ENCODE data around the gene BDP1.
"Not testable (repeated sequence)": the region's sequence is repeated elsewhere in the genome, so short reads cannot be mapped to it uniquely, and the experiment has no call there.

The BDP1 gene, protein sequence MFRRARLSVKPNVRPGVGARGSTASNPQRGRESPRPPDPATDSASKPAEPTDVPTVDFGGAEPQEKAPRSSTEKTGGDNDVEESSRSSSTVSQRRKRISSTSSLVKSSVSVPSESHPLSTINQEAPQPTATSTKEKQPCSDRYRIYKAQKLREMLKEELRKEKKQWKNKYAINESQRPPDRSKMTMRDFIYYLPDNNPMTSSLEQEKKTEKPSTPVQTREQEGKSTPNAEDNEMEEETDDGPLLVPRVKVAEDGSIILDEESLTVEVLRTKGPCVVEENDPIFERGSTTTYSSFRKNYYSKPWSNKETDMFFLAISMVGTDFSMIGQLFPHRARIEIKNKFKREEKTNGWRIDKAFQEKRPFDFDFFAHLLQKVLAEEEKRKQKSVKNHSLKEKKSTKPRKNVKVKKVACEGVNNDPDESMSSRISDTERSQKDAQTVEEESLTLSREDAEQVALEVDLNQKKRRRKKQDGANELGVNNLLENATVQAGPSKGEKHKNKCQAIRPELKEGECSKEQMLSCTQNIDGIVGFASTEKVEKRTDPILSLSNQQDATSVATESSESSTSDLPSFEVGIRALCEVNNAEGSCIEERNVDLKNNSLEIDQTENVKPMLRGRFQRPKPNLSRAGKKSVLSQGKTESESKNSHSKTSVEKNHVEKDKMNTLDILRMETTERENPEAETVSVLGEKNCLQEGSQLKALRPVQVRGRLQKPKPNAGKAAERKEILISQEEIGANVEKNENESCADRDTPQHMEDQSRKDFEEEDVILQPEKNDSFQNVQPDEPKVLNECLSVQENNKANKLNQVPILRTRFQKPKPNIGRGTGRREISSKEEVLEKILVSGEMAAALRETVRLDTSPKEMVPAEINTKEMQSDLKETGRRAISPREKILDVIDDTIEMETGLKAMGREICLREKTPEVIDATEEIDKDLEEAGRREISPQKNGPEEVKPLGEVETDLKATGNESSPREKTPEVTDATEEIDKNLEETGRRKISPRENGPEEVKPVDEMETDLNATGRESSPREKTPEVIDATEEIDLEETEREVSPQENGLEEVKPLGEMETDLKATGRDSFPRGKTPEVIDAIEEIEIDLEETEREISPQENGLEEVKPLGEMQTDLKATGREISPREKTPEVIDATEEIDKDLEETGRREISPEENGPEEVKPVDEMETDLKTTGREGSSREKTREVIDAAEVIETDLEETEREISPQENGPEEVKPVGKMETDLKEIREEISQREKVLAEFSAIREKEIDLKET (N-terminal part only)

DNA sequence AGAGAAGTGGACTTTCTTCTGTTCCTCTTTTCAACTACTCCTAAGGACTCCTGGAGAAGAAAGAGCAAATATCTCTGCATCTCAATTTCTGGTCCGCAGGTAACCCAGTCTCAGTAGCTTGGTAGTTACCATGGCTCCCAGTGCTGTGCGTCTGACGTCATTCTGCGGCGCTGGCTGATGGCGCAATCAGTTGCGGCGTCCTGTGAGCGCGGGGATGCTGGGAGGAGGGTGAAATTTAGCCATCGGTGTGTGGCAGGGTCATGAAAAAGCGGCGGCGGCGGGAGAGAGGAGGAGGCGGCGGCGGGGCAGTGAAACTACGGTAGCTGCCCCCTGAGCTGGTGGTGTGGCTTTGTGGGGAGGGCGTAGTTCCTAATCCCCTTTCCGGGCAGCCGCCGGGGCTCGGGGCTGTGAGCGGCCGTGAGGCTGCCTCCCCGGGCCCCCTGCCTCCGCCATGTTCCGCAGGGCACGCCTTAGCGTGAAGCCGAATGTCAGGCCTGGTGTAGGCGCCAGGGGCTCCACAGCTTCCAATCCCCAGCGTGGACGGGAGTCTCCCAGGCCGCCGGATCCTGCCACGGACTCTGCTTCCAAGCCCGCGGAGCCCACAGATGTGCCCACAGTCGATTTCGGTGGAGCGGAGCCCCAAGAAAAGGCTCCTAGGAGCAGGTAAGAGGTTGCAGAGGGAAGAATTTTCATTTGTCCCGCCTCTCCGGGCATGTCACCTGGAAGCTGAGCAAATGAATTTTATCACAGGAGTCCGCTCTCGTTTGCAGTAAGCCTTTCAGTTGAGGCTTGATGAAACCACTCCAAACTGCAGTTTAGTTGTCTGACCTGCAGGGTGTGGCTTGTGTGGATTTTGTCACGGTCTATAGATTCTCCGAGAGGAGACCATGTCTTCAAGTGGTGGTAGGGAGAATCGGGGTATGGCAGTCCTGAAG lies at the start of gene BDP1:
Gene BDP1, plus strand, starts transcription at position 225 of the 935 bp plus-strand sequence. Its CDS starts 227 bp downstream, at position 452.
- in situ Hi-C loops (cut with MboI; ENCODE audit: low sequenced_read_pairs) = no loop called here

DNA sequence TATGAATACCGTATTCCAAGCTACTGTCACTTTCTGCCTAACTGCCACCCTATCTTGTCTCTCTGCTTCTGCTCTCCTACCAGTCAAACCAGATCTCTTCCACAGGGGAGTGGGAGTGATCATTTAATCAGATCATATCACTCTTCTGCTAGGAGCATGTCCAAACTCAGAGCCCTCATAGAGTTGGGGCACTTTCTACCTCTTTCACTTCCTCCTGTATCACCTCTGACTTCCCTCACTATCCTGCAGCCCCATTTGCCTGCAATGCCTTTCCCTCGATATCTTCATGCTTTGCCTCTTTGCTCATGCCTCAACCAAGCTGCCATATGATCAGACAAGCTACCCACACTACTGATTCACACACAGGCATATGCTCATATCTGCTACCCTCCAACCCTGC lies 45.4 kb upstream of the BDP1 start:
- in situ Hi-C loops (cut with MboI; ENCODE audit: low sequenced_read_pairs) = not testable (repeated sequence)

DNA sequence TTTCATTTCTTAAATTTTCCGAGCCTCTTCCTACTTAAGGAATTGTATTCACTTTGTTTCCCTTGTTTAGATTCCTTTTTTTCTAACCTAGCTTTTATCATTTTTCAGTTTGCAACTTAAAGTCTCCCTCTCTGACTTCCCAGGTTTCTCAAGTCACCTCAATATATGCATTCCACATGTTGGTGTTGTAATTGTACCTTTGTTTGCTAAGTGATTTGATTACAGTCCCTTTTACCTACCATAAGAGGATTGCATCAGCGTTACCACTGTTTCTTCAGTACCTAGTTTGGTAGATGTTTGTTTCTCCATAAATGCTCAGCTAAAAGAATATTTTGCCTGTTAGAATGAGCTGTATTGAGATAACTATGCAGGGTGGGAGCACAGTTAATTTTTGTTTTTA lies 39.8 kb upstream of the BDP1 start:
- in situ Hi-C loops (cut with MboI; ENCODE audit: low sequenced_read_pairs) = not testable (repeated sequence)

DNA sequence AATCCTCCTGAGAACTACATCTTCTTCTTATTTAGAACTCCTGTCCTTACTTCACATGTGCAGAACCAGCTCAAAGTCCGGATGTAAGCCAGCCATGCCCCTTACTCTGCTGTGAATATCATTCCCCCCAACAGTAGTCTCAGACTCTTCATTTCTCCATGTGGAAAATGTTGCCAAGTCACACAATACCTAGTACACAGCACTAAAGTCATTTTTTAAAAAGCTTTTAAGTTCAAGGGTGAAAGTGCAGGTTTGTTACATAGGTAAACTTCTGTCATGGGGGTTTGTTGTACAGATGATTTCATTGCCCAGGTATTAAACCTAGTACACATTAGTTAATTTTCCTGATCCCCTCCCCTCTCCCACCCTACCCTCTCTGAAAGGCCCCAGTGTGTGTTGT lies 37.4 kb upstream of the BDP1 start:
- in situ Hi-C loops (cut with MboI; ENCODE audit: low sequenced_read_pairs) = not testable (repeated sequence)

DNA sequence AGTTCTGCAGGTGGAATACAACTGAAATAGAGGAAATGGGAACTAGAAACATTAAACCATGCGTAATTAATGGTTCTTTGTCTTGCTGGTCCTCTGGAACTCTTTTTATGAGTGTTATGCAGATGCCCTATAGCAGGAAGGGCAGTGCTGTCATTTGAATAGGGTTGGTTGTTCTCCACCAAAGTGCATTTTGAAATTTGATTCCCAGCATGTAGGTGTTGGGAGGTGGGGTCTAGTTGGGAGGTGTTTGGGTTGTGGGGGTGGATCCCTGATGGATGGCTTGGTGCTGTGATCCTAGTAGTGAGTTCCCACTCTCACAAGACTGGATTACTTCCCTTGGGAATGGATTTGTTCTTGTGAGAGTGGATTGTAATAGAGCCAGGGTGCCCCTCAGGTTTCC lies 34.2 kb upstream of the BDP1 start:
- in situ Hi-C loops (cut with MboI; ENCODE audit: low sequenced_read_pairs) = not testable (repeated sequence)

DNA sequence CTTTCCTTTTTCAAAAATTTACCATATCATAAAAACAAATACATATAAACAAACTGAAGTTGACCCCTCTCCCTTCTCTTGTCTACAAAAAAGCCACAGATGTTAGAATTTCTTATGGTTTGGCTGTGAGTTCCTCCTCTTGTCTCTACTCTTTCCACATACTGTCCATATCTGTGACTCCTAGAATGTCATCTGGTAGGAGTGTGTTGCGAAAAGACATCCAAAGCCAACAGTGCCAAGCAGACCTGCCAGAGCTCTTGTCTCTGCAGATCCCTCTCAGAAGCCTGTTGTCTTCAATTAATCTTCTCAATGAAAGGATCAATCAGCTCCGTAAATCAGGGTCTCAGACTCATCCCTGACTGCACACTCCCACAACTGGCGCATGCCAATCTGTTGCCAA lies 31.6 kb upstream of the BDP1 start:
- in situ Hi-C loops (cut with MboI; ENCODE audit: low sequenced_read_pairs) = not testable (repeated sequence)

DNA sequence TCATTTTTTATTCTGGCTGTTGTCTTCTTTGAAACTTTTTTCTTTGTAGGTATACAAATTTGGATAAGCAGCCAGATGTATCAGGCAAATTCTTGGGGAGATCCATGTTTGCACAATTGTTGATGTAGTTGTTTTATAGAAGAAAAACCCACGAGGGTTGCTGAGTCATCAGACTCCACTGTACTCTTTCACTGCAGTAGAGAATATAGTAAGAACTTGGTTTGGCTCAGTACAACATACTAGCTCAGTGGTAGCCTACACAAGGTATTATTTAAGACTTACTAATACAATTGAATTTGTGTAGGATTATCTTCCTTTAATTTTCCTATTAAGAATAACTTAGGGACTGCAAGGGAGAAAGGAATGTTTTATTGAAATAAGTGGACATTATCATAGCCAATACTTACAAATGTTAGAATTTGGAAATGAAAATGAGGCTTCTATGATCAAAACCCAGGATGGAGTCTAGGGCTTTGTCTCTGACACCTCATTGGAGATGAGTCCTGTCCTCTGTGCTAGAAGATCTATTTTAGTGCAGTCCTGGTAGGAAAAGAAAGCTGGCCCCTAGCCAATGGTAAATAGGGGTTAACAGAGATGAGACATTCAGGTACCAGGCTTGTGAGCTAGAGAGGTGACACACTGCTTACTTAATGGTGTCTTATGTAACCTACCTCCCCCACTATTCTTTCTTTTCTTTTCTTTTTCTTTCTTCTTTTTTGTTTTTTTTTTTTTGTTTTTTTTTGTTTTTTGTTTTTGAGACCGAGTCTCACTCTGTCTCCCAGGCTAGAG lies 28.6 kb upstream of the BDP1 start:
- in situ Hi-C loops (cut with MboI; ENCODE audit: low sequenced_read_pairs) = not testable (repeated sequence)

DNA sequence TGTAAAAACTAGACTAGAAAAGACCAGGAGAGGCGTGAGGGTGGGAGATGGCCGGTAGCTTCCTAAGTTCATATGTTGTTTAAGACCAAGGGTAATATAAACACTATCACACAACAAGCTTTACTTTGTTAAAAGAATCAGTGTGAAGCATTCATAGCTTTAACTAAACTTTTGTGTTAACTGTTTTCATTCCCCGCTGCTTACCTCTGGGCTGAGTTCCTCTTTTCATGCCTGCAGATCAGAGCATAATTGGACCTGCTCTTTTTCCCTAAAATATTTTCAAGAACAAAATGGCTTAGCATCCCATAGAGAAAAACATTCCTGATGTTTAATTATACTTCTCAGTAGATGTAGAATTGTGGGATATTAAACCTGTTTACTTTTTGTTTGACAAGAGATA lies 23.0 kb upstream of the BDP1 start:
- in situ Hi-C loops (cut with MboI; ENCODE audit: low sequenced_read_pairs) = not testable (repeated sequence)

DNA sequence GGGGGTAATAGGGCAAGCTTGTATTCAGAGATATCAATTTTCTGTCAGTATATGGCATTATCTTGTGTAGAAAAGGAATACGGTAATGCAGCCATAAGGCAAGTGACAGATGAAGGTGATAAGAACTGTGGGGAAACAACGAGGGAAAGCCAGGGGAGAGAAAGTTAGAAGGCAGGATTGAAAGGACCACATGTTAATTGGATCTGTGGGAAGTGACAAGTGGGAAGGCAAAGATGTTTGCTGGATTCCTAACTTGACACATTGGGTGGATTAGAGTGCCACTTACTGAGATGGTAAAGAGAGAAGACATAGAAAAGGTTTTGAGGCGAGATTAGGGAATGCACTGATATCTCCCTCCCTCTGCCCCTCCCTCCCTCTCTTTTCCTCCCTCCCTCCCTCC lies 20.6 kb upstream of the BDP1 start:
- in situ Hi-C loops (cut with MboI; ENCODE audit: low sequenced_read_pairs) = not testable (repeated sequence)

DNA sequence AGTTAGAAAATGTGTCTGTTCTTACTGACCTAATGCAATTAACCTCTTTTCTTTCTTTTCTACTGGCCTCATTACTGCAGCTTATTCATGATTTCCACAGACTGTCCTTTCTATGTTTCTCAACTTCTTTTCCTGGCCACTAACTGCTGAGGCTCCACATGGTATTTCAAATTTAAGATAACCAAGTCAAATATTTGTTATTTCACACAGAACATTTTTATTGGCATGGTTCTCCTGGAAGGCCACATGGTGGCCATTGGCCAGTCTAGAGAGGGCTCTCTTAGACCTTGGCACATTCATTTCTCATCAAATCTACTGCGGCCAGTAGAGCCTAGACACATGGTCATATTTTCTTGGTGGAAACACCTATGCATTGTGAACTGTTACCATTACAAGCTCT lies 13.9 kb upstream of the BDP1 start:
- in situ Hi-C loops (cut with MboI; ENCODE audit: low sequenced_read_pairs) = not testable (repeated sequence)

DNA sequence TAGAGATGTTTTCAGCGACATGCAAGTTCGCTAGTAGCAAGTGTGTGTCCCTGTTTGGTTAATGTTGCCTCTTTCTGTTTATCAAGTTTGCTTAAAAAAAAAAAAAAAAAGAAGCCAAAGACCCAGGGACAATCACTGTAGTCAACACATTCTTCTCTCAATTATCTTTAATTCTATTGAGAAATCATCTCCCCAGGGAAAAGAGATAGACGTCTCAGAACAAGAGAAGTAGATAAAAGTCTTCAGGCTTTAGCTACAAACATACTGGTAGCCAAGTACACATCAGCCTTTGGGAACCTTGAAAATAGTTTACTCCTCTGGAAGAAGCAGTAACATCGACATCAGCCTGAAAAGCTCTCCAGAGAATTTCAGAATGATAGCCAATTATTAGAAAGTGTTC lies 11.6 kb upstream of the BDP1 start:
- in situ Hi-C loops (cut with MboI; ENCODE audit: low sequenced_read_pairs) = not testable (repeated sequence)

DNA sequence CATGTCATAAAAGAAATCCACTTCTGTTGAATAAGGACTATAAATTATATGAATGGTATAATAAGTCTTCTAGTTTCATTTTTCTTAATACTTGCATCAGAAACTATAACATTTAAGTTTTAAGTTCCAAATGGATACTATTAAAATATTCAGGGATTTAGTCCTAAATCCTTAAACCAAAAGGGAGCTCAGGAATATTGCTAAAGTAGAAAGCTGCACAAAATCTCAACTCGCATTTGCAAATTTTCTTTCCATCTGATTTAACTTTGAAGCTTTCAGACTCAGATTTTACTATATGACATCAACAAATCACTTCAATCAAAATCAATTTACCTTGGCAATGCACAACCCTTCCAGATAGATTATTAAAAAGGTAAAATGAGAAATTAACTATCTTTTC lies 10.4 kb upstream of the BDP1 start:
- in situ Hi-C loops (cut with MboI; ENCODE audit: low sequenced_read_pairs) = not testable (repeated sequence)

DNA sequence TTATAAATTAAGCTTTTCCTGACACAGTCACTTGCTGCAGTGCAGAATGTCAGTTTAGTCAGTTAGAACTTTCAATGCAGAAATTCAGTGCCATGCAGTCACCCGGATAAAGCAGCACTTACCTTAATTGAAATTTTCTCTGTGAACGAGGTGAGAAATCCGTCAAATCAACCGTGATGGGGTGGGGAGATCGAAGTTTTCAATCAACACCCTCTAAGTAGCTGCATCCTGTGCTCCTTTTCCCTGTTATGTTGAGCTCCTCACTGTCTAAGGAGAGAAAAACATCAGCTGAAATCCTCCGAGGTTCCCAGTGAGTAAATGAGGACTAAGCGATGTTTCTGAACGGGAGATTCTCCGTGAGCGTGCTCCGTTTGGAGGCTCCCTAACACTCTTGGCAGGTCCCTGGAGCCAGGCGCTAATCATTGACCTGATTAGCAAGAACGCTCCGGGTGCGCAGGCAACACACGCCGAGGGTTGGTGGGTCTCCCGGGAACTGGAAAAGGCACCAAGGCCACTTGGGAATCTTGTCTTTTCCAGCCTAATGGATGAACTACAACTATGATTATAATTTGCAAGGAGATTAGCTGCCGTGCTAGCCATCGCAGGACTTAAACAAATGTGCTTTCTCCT lies 9.8 kb upstream of the BDP1 start:
- in situ Hi-C loops (cut with MboI; ENCODE audit: low sequenced_read_pairs) = not testable (repeated sequence)

DNA sequence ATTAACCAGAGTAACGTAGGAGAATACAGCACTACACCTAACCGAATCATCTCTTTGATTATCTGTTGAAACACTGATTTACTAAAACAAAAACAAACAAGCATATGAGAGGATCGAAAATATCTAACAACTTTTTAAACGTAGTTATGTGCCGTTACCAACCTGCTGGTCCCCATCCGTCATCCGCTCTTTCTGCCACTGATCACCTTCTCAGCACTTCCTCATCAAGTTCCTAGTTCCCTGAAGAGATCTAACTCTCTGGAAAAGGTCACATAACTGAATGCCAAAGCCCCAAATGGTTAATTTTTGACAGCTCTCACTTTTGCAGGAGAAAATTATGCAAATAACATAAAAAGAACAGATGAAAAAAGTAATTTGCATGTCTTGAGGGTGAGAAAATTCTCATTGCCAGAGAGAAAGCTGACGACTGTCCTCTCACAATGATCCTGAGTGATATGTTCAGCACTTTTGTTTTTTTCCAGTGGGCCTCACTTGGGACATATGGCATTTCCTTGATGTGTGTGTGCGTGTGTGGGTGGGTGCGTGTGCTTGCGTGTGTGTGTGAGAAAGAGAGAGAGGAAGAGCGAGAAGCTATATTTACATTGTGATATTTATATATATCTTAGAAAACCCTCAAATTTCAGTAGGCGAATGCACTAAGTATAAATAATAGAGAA lies 8.8 kb upstream of the BDP1 start:
- in situ Hi-C loops (cut with MboI; ENCODE audit: low sequenced_read_pairs) = not testable (repeated sequence)

DNA sequence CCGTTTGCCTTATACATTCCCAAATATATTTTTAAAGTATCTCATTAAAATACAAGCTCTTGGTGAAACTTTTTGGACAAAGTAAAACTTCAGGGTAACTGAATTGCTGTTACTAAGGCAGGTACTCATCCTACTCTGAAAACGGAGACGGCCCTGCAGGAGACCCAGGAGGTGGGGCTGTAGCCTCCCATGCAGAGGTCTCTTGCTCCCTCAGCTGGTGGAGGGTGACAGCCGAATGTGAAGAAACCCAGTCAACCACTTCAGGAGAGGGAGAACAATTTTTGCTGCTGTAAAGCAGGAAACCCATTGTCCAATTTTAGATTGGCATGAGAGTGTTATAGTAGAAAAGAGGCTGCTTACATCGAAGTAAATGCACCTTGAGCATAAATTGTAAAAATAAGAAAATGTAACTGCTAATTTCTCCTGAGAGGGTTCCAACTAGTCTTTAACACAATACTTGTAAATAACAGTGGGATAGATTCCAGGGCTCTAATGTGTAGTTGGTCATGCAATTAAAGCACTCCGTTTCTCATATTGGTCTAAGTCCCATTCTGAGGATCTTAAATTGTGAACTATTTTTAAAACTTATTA lies 8.1 kb upstream of the BDP1 start:
- in situ Hi-C loops (cut with MboI; ENCODE audit: low sequenced_read_pairs) = not testable (repeated sequence)

DNA sequence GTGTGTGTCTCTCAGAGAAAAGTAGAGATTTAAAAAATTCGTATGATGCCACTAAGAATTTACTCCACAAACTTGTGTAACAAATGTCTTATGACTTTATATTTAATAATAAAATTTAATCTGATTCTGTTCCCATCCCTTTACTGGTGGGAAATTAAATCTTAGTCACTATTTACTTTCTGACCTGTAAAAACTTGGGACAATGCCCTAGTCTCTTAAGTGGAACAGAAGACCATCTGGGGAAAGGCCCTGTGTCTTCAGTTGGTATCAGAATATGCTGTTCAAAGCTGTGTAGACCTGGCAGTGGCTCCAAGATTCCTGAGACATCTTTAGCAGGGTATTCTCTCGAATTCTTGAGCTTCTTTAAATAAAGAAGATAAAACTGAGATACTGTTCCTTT lies 2.6 kb upstream of the BDP1 start:
- in situ Hi-C loops (cut with MboI; ENCODE audit: low sequenced_read_pairs) = no loop called here

DNA sequence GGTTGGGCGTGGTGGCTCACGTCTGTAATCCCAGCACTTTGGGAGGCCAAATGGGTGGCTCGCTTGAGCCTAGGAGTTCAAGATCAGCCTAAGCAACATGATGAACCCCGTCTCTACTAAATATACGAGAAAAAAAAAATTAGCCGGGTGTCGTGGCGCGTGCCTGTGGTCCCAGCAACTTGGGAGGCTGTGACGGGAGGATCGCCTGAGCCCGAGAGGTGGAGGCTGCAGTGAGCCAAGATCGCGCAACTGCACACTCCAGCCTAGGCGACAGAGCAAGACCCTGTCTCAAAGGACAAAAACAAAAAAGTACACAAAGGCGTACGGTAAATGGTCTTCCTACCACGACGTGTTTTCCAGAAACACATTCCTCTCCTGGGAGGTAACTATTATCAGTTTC lies 538 bp upstream of the BDP1 start:
- in situ Hi-C loops (cut with MboI; ENCODE audit: low sequenced_read_pairs) = no loop called here

DNA sequence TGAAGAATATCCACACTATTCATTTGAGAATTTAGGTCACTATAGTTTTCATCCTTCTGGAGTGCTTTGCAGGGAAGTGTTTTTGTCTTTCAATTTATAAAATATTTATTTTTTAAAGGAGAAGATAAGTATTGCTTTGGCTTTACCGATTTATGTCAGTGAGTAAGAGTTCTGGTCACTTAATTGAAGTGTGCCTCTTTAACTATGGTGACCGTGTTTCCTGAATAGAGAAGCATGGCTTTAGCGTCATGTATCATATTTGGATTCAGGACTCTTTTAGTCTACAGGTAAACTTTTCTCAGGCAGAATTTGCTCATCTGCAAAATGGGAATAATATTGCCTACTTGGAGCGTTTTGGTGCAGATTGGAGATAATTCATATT lies 902 bp downstream of the BDP1 start:
- in situ Hi-C loops (cut with MboI; ENCODE audit: low sequenced_read_pairs) = no loop called here

Measured in hTERT RPE-1 (cell line).